HG02981 (cell line): ENCODE measurements around the gene SLC10A7.

Source experiments
- ATAC-seq: cut with Tn5 transposase; IDR thresholded peaks from one replicate; pipeline ENCODE4 v1.9.1; 2021; ENCODE audit warnings: mild to moderate bottlenecking, moderate library complexity; ENCODE audit not compliant: unreplicated experiment

The SLC10A7 gene

DNA sequence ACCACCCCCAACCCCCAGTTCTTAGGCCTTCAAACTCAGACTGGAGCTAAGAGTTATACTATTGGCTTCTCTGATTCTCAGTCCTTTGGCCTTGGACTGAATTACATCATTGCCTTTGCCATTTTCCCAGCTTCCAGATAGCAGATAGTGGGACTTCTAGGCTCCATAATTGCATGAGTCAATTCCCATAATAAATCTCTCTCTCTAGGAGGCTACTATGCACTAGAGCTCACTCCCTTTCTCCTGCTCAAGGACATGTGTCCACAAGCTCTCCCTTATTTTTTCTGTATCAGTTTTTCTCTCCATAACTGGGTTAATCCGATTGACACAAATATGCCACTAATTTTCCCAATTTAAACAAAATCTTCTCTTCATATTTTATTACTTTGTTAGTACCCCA lies 204.0 kb downstream of the SLC10A7 start:
- ATAC-seq, result no peak

DNA sequence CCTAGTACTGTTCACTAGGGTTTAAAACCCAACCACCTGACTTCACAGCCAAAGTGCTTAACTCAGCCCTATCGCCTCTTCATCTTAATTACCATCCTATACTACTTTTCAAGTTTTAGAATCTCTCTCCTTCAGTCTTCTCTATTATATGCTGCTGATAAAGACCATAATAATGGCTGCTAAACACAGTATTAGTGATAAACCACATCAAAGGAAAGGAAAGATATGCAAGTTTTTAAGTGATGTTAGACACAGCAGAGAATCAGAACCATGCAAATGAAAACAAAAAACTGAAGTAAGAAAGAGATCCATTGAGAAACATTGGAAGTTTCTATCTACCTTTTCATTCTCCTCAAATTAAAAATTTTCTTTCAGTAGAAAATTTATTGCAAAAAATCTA lies 206.6 kb downstream of the SLC10A7 start:
- no peak for ATAC-seq

DNA sequence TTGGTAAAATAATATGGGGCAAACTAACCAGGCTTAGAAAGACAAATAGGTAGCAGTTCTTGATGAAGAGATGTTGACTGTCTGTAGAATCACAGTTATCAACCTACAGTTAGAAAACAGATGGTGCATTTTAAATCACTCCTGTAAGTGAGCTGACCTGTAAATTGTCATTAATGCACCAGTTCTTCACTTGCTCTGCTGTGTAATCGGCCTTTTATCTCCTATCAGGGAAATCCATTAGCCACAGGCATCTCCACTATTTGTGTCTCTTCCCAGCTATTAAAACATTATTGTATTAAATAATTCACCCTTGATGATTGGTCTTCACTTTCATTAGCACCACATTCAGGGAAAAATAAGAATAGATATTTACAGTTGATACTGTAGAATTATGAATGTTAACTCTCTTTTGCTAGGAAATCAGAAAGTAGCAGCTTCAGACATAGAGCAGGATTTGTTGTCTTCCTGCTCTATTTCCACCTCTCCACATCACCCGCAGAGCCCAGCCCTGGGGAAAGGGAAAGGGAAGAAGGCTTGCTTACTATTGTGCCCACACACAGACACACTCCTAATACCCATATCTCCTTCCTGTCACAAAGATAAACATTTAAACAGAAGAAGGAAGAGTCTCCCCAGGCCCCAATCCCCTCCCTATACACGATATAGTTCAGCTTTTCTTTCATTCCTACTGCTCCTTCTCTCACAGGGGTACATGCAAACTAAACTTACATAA lies 210.3 kb downstream of the SLC10A7 start:
- ATAC-seq, result no peak

DNA sequence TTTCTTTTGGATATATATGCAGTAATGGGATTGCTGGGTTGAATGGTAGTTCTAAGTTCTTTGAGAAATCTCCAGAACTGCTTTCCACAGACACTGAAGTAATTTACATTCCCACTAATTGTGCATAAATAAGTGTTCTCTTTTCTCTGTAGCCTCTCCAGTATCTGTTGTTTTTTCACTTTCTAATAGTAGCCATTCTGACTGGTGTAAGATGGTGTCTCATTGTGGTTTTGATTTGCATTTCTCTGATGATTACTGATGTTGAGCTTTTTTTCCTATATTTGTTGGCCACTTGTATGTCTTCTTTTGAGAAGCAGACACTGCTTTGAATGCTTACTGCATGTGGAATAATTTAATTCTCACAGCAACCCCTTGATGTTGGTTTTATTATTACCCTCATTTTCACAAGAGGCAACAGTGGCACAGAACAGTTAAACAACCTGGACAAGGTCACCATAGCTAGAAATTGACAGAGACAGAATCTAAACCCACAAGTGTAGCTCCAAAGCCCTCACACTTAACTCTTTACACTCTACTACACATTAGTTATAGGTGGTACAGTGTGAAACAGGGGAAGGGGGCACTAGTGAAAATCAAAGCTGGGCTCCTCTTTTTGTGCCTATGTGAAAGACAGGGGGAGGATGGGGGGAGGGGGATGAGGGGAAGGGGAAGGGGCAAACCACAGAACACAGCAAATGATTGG lies 211.3 kb downstream of the SLC10A7 start:
- ATAC-seq, result peak; percentile 87

DNA sequence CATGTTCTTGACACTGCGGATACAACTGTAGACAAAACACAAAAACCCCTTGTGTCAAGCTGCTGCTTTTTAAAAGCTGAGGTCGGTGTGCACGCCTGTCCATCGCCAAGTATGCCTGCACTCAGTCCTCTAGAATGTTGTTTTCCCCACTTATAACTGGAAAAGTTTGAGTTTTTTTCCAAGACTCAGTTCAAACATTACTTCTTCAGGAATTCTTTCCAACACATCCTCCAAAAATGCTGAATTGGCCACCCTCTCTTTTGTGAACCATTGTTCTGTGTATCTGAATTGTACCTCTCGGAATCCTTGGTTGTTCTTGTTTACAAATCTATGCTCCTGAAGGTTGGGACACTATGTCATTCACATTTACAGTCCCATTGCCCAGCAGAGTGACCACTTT lies 212.8 kb downstream of the SLC10A7 start:
- no peak for ATAC-seq

DNA sequence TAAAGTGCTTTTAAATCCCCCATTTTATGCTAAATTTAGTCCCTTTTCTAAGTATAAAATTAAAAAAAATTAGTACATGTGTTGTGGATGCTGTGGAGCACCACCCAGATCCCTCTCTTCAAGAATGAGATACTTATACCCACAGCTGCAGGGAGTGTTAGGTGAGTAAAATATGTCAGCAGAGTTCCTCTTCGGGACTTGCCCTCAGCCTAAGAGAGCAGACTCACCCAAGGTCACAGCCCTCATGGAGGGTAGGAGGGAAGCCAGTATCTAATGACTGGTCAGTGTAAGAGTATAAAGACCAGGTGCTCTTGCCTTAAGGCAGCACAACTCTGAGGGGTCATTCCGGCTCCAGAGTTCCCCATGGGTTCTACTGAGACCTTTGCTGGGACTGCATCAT lies 218.9 kb downstream of the SLC10A7 start:
- ATAC-seq, result no peak

DNA sequence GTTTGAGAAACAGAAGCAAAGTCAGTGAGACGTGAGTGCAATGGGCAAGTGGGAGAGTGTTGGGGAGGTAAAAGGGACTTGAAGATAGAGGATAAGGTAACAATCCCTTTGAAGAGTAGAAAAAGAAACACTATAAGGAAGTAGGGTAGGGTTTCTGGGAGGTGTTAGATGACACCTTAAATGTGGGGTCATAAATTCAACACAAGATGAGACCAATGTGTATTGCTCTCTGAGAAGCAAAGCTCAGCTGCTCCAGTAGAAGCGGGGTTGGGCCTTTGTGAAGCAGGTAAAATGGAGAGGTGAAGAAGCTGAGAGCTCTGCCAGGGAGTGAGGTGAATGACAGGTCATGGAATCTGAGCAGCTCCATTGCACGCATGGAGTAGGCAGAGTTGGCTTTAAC lies 222.1 kb downstream of the SLC10A7 start:
- ATAC-seq, result no peak

DNA sequence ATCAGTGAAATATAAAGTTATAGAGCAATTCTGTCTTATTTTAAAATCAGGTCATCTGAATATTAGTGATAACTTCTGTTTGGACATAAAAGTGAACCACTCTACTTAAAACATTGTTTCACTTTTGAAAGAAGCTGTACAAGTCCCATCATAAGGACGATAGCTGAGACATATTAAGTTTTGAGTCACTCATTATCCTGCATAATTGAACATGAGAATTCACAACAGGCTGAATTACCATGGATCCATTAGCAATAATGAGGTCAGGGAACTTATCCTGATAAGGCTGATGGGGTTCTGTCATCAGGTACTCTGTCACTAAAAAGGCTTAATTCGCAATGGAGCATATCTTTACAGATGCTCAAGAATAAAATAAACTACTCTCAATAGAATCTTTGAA lies 227.0 kb downstream of the SLC10A7 start:
- ATAC-seq, result no peak

DNA sequence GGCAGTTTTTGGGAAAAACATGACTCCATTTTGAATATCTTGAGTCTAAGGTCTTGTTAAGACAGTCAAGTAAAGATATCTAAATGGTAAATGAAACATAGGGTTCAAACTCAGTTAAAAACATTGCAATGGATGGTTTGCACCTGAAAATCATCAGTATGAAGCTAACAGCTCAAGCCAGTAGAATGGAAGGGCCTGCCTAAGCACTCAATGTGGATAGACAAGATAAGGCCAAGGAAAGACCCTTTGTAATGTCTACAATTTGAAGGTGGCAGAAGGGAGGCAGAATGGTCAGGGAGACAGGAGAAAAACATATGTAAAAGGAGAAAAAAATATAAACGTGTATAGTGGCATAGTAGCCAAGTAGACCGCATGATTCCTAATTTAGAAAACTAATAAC lies 229.2 kb downstream of the SLC10A7 start:
- ATAC-seq, result no peak

DNA sequence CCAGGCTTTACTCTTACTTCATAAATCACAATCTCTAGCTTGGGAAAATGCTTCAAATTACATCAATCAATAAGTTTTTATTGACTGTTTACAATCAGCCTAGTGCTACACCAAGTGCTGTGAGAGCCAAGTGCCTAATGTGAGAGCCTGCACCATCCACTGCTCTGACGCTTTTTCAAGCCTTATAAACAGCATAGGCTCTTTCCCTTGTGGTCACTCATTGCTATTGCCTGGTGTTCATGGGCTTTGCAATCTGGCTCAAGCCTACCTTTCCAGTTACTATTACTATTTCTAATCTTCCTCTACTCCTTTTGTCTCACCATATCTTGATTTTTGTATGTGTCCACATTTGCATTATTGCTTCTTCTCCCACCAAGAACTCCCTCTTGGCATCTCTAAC lies 230.4 kb downstream of the SLC10A7 start:
- ATAC-seq, result no peak

DNA sequence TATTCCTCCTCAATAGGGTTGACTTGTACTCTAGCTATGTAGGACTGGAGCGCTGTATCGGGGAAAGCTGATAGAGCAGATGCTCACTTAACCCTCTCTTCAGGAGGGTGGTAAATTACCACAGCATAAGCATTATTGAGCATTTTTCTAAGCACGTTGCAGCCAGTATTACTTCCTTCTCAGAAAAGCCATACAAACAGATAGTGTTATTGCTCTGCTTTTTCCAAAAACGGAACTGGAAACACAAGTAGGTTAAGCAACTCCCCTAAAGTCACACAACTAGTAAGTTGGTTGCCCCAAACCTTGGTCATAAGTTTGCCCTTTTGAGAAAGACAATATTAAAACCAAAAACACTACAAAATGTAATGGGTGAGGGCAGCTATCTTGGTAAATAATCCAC lies 233.5 kb downstream of the SLC10A7 start:
- no peak for ATAC-seq

DNA sequence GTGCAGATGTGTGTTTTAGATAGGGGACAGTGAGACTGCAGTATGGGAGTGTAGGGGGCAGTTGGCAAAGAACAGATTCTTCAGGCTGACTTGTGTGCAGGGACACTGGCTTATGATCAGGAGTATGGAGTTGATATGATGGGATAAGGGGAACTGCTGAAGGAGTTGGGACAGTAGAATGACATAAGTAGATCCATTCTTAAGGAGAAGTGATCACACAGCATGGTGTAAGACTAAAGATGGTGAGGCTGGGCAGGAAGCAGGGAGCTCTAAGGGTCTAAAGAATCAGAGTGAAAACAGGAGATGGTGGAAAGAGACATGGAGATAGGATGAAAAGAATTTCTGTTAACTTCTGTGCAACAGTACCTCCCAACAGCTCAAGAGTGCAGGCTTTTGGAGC lies 236.7 kb downstream of the SLC10A7 start:
- no peak for ATAC-seq

DNA sequence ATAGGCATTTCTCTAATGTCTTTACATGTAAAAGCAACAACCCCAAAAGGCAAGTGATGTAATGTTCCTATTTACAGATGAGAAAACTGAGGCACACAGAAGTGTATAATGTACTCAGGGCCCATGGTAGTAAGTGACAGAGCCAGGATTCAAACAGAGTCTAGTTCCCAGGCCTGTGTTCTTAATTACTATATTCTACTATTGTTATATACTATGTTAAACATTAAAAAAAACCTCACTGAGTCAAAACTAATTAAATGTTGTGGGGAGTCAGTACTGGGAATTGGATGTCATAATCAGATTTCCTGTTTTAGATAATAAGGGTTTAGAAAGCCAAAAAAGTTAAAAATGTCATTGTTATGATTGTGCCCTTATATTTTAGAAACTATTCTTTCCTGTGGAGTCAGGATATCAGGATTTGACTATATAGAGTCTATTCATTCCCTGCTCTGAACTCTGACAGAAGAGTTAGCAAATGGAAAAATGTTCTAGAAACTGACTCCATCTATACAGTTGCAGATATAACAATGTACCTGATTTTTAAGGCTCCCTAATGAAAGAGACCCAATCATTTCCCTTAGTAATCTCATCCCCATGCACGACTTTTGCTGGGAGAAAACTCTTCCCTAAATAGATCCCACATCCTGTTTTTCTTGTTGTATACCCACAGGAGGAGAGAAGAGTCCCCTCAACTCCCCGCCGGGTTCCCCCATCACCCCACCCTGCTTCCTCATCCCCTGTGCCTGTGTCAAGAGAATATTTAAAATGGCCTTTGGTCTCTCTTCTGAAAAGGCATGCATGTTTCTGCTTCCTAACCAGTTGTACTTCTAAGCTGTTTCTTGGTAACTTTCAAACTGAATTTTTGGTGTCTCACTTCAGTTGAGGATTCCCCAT lies 237.7 kb downstream of the SLC10A7 start:
- no peak for ATAC-seq

DNA sequence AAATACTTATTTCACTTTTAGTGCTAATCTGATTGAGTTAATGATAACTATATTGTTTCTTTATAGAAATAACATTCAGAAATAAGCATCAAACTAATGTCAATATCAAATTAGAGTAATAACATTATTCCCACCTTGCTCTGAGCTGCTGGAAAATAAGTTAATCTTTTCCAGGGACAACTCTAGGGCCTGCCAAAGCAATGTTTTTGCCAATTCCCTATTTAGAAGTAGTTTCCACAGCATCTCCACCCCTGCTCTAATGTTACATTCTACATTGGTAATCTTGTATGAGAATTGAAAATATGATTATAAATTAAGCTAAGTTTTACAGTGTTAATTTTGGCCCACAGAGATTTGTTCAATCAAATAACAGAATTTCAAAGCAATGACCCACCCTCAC lies 239.1 kb downstream of the SLC10A7 start:
- ATAC-seq, result no peak

DNA sequence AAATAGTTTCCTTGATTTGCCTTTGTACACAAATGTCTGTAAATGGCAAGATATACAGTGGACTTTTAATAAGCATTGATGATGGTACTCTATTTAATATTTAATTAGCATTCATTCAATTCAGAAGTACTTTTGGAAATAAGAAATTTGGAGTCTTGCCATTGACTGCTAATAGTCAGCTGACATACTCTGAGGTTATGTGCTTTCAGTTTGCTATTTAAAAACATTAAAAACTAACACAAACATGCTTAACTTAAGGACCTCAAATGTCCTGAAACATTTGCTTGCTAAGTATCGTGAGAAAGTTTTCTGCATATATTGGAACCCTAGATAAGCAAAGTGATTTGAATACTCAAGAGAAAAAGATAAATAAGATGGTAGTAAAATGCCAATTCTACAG lies 242.8 kb downstream of the SLC10A7 start:
- no peak for ATAC-seq

DNA sequence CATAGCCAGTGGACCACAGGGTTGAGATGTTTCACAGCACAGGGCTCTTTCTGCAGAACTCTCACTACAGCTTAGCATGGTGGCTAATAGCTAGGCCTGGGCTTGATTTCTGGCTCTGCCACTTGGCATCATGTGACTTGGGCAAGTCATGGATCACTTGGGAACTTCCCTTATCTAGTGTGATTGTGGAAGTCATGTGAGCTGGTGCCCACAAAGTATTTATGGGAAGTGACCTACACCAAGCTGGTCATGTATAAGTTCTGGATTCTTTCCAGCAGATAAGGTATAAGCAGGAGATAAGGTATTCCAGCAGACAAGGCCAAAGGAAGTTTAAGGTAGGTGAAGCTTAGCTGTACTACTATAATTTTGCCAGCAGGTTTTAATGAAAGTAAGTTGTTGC lies 246.4 kb downstream of the SLC10A7 start:
- ATAC-seq, result no peak

DNA sequence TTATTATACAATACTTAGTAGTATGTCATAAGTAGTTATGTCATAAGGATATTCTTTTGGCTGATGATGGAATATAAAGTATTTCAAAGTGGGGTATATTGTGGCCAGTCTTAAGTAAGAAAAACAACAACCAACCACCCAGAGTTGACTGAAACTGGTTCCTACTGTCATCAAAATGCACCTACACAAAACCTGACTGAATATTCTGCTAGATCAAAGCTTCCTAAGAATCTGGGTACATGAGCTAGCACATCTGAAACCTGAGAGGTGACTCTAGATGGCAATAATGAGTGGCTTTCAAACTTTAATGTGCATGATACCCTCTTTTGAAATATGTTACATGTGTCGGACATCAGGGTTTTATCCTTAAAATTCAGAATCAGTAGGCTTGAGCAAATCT lies 247.0 kb downstream of the SLC10A7 start:
- no peak for ATAC-seq

DNA sequence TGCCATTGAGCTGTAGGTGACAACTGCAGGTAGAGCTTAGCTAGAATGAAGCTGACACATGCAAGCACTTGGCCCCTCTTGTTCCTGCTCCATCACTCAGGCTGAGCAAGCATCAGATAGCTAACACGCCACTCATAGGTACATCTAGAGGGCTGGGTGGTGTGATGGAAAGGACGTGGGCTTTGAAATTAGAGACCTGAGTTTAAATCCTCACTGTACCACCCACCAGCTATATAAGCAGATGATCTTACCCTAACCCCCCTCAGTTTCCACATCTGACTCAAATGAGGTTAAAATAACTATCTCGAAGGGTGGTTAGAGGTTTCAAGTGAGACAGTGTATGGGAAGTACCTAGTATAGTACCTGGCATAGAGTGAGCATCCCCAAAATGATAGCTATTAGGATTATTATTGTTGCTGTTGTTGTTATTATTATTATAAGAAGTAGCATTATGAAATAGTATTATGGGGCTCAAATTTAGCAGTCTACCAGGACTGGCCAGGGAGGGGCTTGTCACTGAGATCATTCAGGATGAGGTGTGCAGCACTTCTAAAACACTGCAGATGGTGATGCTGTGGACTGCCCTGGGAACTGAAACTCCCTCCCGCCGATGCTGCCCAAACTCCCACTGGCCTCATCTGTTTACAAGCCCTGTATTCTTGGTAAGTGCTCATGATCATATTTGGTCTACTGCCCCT lies 248.4 kb downstream of the SLC10A7 start:
- ATAC-seq, result peak; percentile 68

DNA sequence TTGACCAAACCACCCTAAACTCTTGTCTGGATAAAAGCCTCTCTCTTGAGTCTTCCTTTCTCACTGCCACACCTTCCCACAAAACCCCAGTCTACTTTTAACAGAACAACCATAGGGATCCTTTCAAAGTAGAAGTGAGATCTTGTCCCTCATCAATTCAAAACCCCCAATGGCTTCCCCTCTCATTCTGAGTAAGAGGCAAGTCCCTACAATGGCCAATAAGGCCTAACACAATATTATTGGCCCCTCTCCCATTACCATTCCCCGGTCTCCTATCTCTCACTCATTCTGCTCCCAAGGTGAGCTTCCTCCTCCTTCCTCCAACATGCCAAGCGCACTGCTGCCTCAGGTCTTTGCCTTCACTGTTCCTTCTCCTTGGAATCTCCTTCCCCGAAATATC lies 250.3 kb downstream of the SLC10A7 start:
- no peak for ATAC-seq

DNA sequence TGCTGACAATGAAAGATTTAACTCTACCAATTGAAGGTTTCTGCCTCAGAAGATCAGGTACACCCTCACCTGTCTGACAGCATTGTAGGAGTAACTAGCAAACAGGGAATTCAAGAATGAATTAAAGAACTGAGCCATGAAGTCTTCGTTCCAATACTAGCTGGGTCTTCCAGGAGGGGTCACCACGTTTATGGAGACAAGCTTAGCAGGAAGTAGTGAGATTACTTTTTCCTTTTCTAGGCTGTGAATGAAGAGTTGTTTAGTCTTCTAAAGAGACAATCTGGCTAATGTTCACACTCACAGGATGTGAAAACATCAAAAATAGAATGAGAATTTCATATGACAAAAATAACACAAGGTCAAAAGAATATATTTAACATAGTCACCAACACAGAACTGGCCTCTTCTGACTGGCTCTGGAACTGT lies 252.5 kb downstream of the SLC10A7 start:
- ATAC-seq, result peak; percentile 40

DNA sequence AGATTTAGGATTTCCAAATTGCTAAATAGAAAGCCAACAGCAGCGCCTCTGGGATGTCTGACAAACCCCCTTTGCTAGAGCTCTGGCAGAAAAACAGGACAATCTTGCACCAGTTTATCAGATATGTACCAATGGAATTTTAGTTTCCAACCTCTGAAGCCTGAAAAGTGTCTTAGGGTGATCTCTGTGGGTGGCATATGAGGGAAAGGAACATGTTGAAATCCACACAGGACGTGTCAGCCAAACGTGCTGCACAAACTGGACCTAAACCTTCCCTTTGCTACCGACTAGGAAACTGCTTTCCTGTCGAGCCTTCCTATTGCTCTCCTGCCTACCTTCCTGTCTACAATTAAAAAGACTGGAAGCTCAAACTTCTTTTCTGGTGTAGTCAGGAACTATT lies 253.9 kb downstream of the SLC10A7 start:
- ATAC-seq, result no peak
